ENCODE results near the gene PCDH7. TPM values are rescaled to one million over a fixed set of nuclear protein-coding genes. Genes with fewer than 3 reads are reported as not detected.
A peak's percentile ranks its signal among the peaks of the same experiment; 100 is the strongest.

Gene PCDH7
- total RNA-seq, 3 donors from 2014 or later: 4.5 to 104 (median 10.6) TPM

GRCh38 chr4:30716681-30717207, 3.4 kb upstream of the PCDH7 start:
- TF ChIP-seq CTCF (IDR thresholded peaks at IDR 0.05): no peak
- no peak overlapping the region for H3K4me3 ChIP-seq
- no peaks in the 10 kb centered on the region for H3K36me3 ChIP-seq (ENCODE audit: low read depth)
- peaks cover 40% of the 10 kb centered on the region for H3K4me1 ChIP-seq (ENCODE audit: low read depth)
- H3K9me3 ChIP-seq: no peaks in the 10 kb centered on the region
- ATAC-seq: no peak
- peak in 2 of 3 donors; percentile 10 to 27 for DNase-seq
- intact Hi-C loops (cut with DNase I, micrococcal nuclease): loop anchor here in 1 of 2 donors (10.0 kb wide), 1 partner anchor 958 kb away; no protein-coding TSS in a partner anchor

GRCh38 chr4:30717208-30718020, 2.8 kb upstream of the PCDH7 start:
- TF ChIP-seq CTCF (IDR thresholded peaks at IDR 0.05): no peak
- intact Hi-C loops (cut with DNase I, micrococcal nuclease): loop anchor here in 1 of 2 donors (10.0 kb wide), 1 partner anchor 957 kb away; no protein-coding TSS in a partner anchor
- ATAC-seq (peak; percentile 14), DNase-seq (peak; percentile 16 to 58 (median 42))
- H3K36me3 ChIP-seq (ENCODE audit: low read depth): no peaks in the 10 kb centered on the region
- H3K4me1 ChIP-seq (ENCODE audit: low read depth): peaks cover 40% of the 10 kb centered on the region
- H3K9me3 ChIP-seq: no peaks in the 10 kb centered on the region
- no peak overlapping the region for H3K4me3 ChIP-seq

- ATAC-seq: peak; percentile 6
These were observed 2.1 kb upstream of the PCDH7 start for GRCh38 chr4:30718021-30718542.

GRCh38 chr4:30718641-30719453, 1.3 kb upstream of the PCDH7 start:
- Histone ChIP-seq H3K36me3 (ENCODE audit: low read depth) (no peaks in the 10 kb centered on the region), H3K9me3 (no peaks in the 10 kb centered on the region), H3K4me3 (no peak overlapping the region), H3K4me1 (ENCODE audit: low read depth) (peaks cover 40% of the 10 kb centered on the region)
- TF ChIP-seq CTCF (IDR thresholded peaks at IDR 0.05): no peak
- no peak for ATAC-seq
- intact Hi-C loops (cut with DNase I, micrococcal nuclease): loop anchor here in 1 of 2 donors (10.0 kb wide), 1 partner anchor 956 kb away; no protein-coding TSS in a partner anchor
- peak in 1 of 3 donors; percentile 9 for DNase-seq

More at GRCh38 chr4:30718021-30718542, 2.1 kb upstream of the PCDH7 start:
- H3K4me3 ChIP-seq: no peak overlapping the region
- peaks cover 40% of the 10 kb centered on the region for H3K4me1 ChIP-seq (ENCODE audit: low read depth)
- intact Hi-C loops (cut with DNase I, micrococcal nuclease): loop anchor here in 1 of 2 donors (10.0 kb wide), 1 partner anchor 957 kb away; no protein-coding TSS in a partner anchor
- no peak for TF ChIP-seq CTCF (IDR thresholded peaks at IDR 0.05)
- no peaks in the 10 kb centered on the region for H3K9me3 ChIP-seq
- H3K36me3 ChIP-seq (ENCODE audit: low read depth): no peaks in the 10 kb centered on the region
- peak; percentile 23 to 64 (median 49) for DNase-seq

- intact Hi-C loops (cut with DNase I, micrococcal nuclease): loop anchor here in 1 of 2 donors (10.0 kb wide), 1 partner anchor 955 kb away; no protein-coding TSS in a partner anchor
- Histone ChIP-seq H3K4me1 (ENCODE audit: low read depth) (peaks cover 40% of the 10 kb centered on the region), H3K9me3 (no peaks in the 10 kb centered on the region), H3K4me3 (no peak overlapping the region), H3K36me3 (ENCODE audit: low read depth) (no peaks in the 10 kb centered on the region)
- TF ChIP-seq CTCF (IDR thresholded peaks at IDR 0.05): no peak
- ATAC-seq: peak; percentile 59
- DNase-seq: peak; percentile 34 to 56 (median 51)
These were observed 632 bp upstream of the PCDH7 start for GRCh38 chr4:30719454-30720020.

Measured in mucosa of descending colon (tissue), 3 donors.